H9 (cell line): ENCODE data around the gene LRRC7. TPM values are rescaled to one million over a fixed set of nuclear protein-coding genes. Genes with fewer than 3 reads are reported as not detected.

Source experiments
- DNase-seq: peaks from one replicate; pipeline ENCODE4 v3.0.0-alpha.2; 2017
- H2AFZ ChIP-seq: one replicate; pipeline ENCODE4 v1.6.1; 2013; ENCODE audit warnings: mild to moderate bottlenecking, low read length, control low read depth, moderate library complexity
- H2AK5ac ChIP-seq: 2 replicates; pipeline ENCODE4 v1.6.1; 2013; ENCODE audit warnings: low read length, control low read depth, mixed read lengths; ENCODE audit not compliant: insufficient read length
- H2BK120ac ChIP-seq: one replicate; pipeline ENCODE4 v1.6.1; 2013; ENCODE audit warnings: low read depth, mild to moderate bottlenecking, low read length, control low read depth, inconsistent platforms; ENCODE audit not compliant: poor library complexity, severe bottlenecking
- H2BK12ac ChIP-seq: 2 replicates; pipeline ENCODE4 v1.6.1; 2013; ENCODE audit warnings: low read length, control low read depth, mixed read lengths, low read depth; ENCODE audit not compliant: insufficient read length
- H2BK15ac ChIP-seq: 2 replicates; pipeline ENCODE4 v1.6.1; 2013; ENCODE audit warnings: low read depth, low read length, control low read depth
- H2BK20ac ChIP-seq: one replicate; pipeline ENCODE4 v1.6.1; 2013; ENCODE audit warnings: low read depth, mild to moderate bottlenecking, low read length, control low read depth, inconsistent platforms; ENCODE audit not compliant: poor library complexity, severe bottlenecking
- H2BK5ac ChIP-seq: 2 replicates; pipeline ENCODE4 v1.6.1; 2013; ENCODE audit warnings: low read length, control low read depth, mixed read lengths; ENCODE audit not compliant: insufficient read length
- H3K14ac ChIP-seq: 2 replicates; pipeline ENCODE4 v1.6.1; 2013; ENCODE audit warnings: low read length, control low read depth; ENCODE audit not compliant: insufficient read depth
- H3K18ac ChIP-seq: 2 replicates; pipeline ENCODE4 v1.6.1; 2013; ENCODE audit warnings: low read depth, mild to moderate bottlenecking, mixed read lengths, low read length, control low read depth; ENCODE audit not compliant: insufficient read length
- H3K23ac ChIP-seq: 2 replicates; pipeline ENCODE4 v1.6.1; 2013; ENCODE audit warnings: low read length, control low read depth, mixed read lengths, low read depth; ENCODE audit not compliant: insufficient read length
- H3K23me2 ChIP-seq: 2 replicates; pipeline ENCODE4 v1.6.1; 2013; ENCODE audit warnings: low read depth, mild to moderate bottlenecking, mixed read lengths, low read length, control low read depth; ENCODE audit not compliant: insufficient read length, poor library complexity, severe bottlenecking
- H3K27ac ChIP-seq: 2 replicates; pipeline ENCODE4 v1.5.1; 2013; ENCODE audit warnings: low read length, control low read depth, mixed read lengths, low read depth; ENCODE audit not compliant: insufficient read length
- H3K27me3 ChIP-seq: 2 replicates; pipeline ENCODE4 v1.6.1; 2013; ENCODE audit warnings: low read length, control low read depth, inconsistent platforms; ENCODE audit not compliant: insufficient read depth
- H3K4ac ChIP-seq: 2 replicates; pipeline ENCODE4 v1.6.1; 2013; ENCODE audit warnings: low read depth, mild to moderate bottlenecking, control low read depth, inconsistent platforms, low read length, moderate library complexity
- H3K4me1 ChIP-seq: 2 replicates; pipeline ENCODE4 v1.6.1; 2013; ENCODE audit warnings: low read length, control low read depth, inconsistent platforms; ENCODE audit not compliant: insufficient read depth
- H3K4me2 ChIP-seq: 2 replicates; pipeline ENCODE4 v1.6.1; 2013; ENCODE audit warnings: low read length, control low read depth, mixed read lengths; ENCODE audit not compliant: insufficient read length, insufficient read depth
- H3K56ac ChIP-seq: 2 replicates; pipeline ENCODE4 v1.6.1; 2013; ENCODE audit warnings: low read depth, mild to moderate bottlenecking, mixed read lengths, low read length, control low read depth; ENCODE audit not compliant: insufficient read length
- H3K79me1 ChIP-seq: 2 replicates; pipeline ENCODE4 v1.6.1; 2013; ENCODE audit warnings: low read depth, mild to moderate bottlenecking, moderate library complexity, low read length, control low read depth, inconsistent platforms; ENCODE audit not compliant: insufficient read depth, poor library complexity, severe bottlenecking
- H3K79me2 ChIP-seq: 2 replicates; pipeline ENCODE4 v1.6.1; 2013; ENCODE audit warnings: low read length, control low read depth, inconsistent platforms; ENCODE audit not compliant: insufficient read depth
- H3K9ac ChIP-seq: 2 replicates; pipeline ENCODE4 v1.6.1; 2013; ENCODE audit warnings: low read length, control low read depth, mixed read lengths; ENCODE audit not compliant: insufficient read length; ENCODE audit errors: extremely low read depth
- H3K9me3 ChIP-seq: one replicate; pipeline ENCODE4 v1.6.1; 2013; ENCODE audit warnings: low read depth, low read length, inconsistent platforms; ENCODE audit not compliant: control insufficient read depth
- H3T11ph ChIP-seq: one replicate; pipeline ENCODE4 v1.6.1; 2013; ENCODE audit warnings: mild to moderate bottlenecking, low read length, control low read depth, inconsistent platforms
- H4K20me1 ChIP-seq: one replicate; pipeline ENCODE4 v1.6.1; 2013; ENCODE audit not compliant: control insufficient read depth, insufficient read length, insufficient read depth
- H4K5ac ChIP-seq: 2 replicates; pipeline ENCODE4 v1.6.1; 2013; ENCODE audit warnings: low read depth, mild to moderate bottlenecking, mixed read lengths, low read length, control low read depth; ENCODE audit not compliant: insufficient read length
- H4K8ac ChIP-seq: replicated peaks from 2 replicates; pipeline ENCODE4 v1.6.1; 2013; ENCODE audit warnings: low read length, control low read depth, mixed read lengths, low read depth; ENCODE audit not compliant: insufficient read length
- H4K91ac ChIP-seq: 2 replicates; pipeline ENCODE4 v1.6.1; 2013; ENCODE audit warnings: low read depth, mild to moderate bottlenecking, moderate library complexity, mixed read lengths, low read length, control low read depth; ENCODE audit not compliant: insufficient read length
- H3K27ac Mint-ChIP-seq, 3 experiments: 2 replicates in 2 of 3; 3 replicates in 1 of 3; pipeline ENCODE4 v1.8.0; 2020 to 2021; ENCODE audit warnings: mixed read lengths in 3 of 3, mild to moderate bottlenecking in 1 of 3, moderate library complexity in 1 of 3
- H3K27me3 Mint-ChIP-seq: 2 replicates; pipeline ENCODE4 v1.8.0; 2021; ENCODE audit warnings: low read depth, mild to moderate bottlenecking, moderate library complexity, mixed read lengths
- H3K36me3 Mint-ChIP-seq, 3 experiments: 2 replicates in 2 of 3; 3 replicates in 1 of 3; pipeline ENCODE4 v1.8.0; 2020 to 2021; ENCODE audit warnings: low read depth in 3 of 3, mixed read lengths in 3 of 3; ENCODE audit not compliant: insufficient read depth in 1 of 3
- H3K4me1 Mint-ChIP-seq, 2 experiments: 2 replicates each; pipeline ENCODE4 v1.8.0; 2020; ENCODE audit warnings: mixed read lengths in 2 of 2
- H3K4me3 Mint-ChIP-seq, 2 experiments: 2 replicates in 1 of 2; 3 replicates in 1 of 2; pipeline ENCODE4 v1.8.0; 2020 to 2021; ENCODE audit warnings: mild to moderate bottlenecking in 2 of 2, mixed read lengths in 2 of 2, moderate library complexity in 1 of 2
- H3K9me3 Mint-ChIP-seq, 2 experiments: 2 replicates in 1 of 2; 3 replicates in 1 of 2; pipeline ENCODE4 v1.8.0; 2020; ENCODE audit warnings: mild to moderate bottlenecking in 2 of 2, mixed read lengths in 2 of 2, moderate library complexity in 1 of 2
- CTCF ChIP-seq: fragments of 200-600 bp; sonication (generic); conservative IDR thresholded peaks from 3 replicates; pipeline ENCODE4 v1.8.0; 2021; ENCODE audit warnings: antibody characterized with exemption, mild to moderate bottlenecking
- WGBS: extraction: QIAGEN DNeasy Blood & Tissue Kit; methylation state at CpG from one replicate; pipeline ENCODE4 v1.1.7; 2013; ENCODE audit warnings: missing lambda C conversion rate, low lambda C conversion rate, mixed read lengths; ENCODE audit not compliant: insufficient read length; ENCODE audit errors: extremely low coverage; 5-methylcytosine and 5-hydroxymethylcytosine counted together
- total RNA-seq: library from RNA; stranded (reverse); gene quantifications from 2 replicates; pipeline ENCODE4 v1.2.1, GENCODE V29; 2021

LRRC7 gene
- total RNA-seq, 1 experiment from 2014 or later, result not detected

- Mint-ChIP-seq H3K4me1 (no peaks in the 10 kb centered on the region), H3K27me3 (no peaks in the 10 kb centered on the region), H3K36me3 (no peaks in the 10 kb centered on the region), H3K27ac (no peak overlapping the region), H3K9me3 (no peaks in the 10 kb centered on the region), H3K4me3 (no peak overlapping the region)
- Histone ChIP-seq H2BK20ac (no peak overlapping the region), H4K20me1 (no peaks in the 10 kb centered on the region), H3T11ph (no peak overlapping the region), H3K9ac (no peak overlapping the region), H3K23ac (no peak overlapping the region), H3K27ac (no peak overlapping the region), H3K27me3 (no peaks in the 10 kb centered on the region), H2AFZ (no peak overlapping the region), H3K18ac (no peak overlapping the region), H4K8ac (no peak overlapping the region), H3K56ac (no peak overlapping the region), H3K79me2 (no peaks in the 10 kb centered on the region), H3K4me2 (no peak overlapping the region), H2BK12ac (no peak overlapping the region), H3K79me1 (no peaks in the 10 kb centered on the region), H3K4me1 (no peaks in the 10 kb centered on the region), H2AK5ac (no peak overlapping the region), H4K5ac (no peak overlapping the region), H3K4ac (no peak overlapping the region), H2BK120ac (no peak overlapping the region), H3K23me2 (no peaks in the 10 kb centered on the region), H2BK15ac (no peak overlapping the region), H3K14ac (no peak overlapping the region), H3K9me3 (no peaks in the 10 kb centered on the region), H4K91ac (no peak overlapping the region), H2BK5ac (no peak overlapping the region)
- TF ChIP-seq CTCF, result peak; percentile 62
- DNase-seq, result no peak
- no CpG with 5 or more reads among the region's 5 CpGs for WGBS
Observed at GRCh38 chr1:70112838-70113237, 545.1 kb downstream of the LRRC7 start.
